HG03097 (cell line): ENCODE measurements around the gene MEGF11.
"Not testable (repeated sequence)": the region's sequence is repeated elsewhere in the genome, so short reads cannot be mapped to it uniquely, and the experiment has no call there.

ENCODE experiments used
- ATAC-seq: cut with Tn5 transposase; IDR thresholded peaks from one replicate; pipeline ENCODE4 v1.9.1; 2021; ENCODE audit not compliant: unreplicated experiment, low FRiP score

Gene MEGF11

GRCh38 chr15:66278056-66278455 is 24.5 kb upstream of the MEGF11 start:
- ATAC-seq = no peak

GRCh38 chr15:66276546-66276945 is 23.0 kb upstream of the MEGF11 start:
- no peak for ATAC-seq

- no peak for ATAC-seq
These were observed 21.8 kb upstream of the MEGF11 start for GRCh38 chr15:66275352-66275751.

- no peak for ATAC-seq
These were observed 17.4 kb upstream of the MEGF11 start for GRCh38 chr15:66270932-66271331.

GRCh38 chr15:66269326-66270090 is 16.0 kb upstream of the MEGF11 start:
- no peak for ATAC-seq

GRCh38 chr15:66264859-66265513 is 11.4 kb upstream of the MEGF11 start:
- ATAC-seq = no peak

- not testable (repeated sequence) for ATAC-seq
These were observed 9.3 kb upstream of the MEGF11 start for GRCh38 chr15:66262837-66263236.

GRCh38 chr15:66261056-66261455 is 7.5 kb upstream of the MEGF11 start:
- ATAC-seq = no peak

- ATAC-seq = no peak
These were observed 3.1 kb upstream of the MEGF11 start for GRCh38 chr15:66256692-66257091.

- ATAC-seq = no peak
These were observed 1.6 kb upstream of the MEGF11 start for GRCh38 chr15:66254951-66255676.

- ATAC-seq = no peak
These were observed 770 bp upstream of the MEGF11 start for GRCh38 chr15:66254089-66254950.

- no peak for ATAC-seq
These were observed 699 bp downstream of the MEGF11 start for GRCh38 chr15:66252685-66253417.

GRCh38 chr15:66251790-66252684 is 1.5 kb downstream of the MEGF11 start:
- ATAC-seq = no peak

- no peak for ATAC-seq
These were observed 2.3 kb downstream of the MEGF11 start for GRCh38 chr15:66251065-66251789.

- no peak for ATAC-seq
These were observed 3.9 kb downstream of the MEGF11 start for GRCh38 chr15:66249605-66250174.

GRCh38 chr15:66246937-66247336 is 6.6 kb downstream of the MEGF11 start:
- ATAC-seq = no peak

- not testable (repeated sequence) for ATAC-seq
These were observed 7.7 kb downstream of the MEGF11 start for GRCh38 chr15:66245832-66246231.

GRCh38 chr15:66241908-66242285 is 11.7 kb downstream of the MEGF11 start:
- ATAC-seq = no peak
